IPS-18a (cell line): ENCODE data around the gene SLC9A7.

Experiments used
- H3K27ac ChIP-seq: one replicate; pipeline ENCODE4 v1.5.1; 2013; ENCODE audit warnings: low read length
- H3K27me3 ChIP-seq: one replicate; pipeline ENCODE4 v1.6.1; 2013; ENCODE audit warnings: mild to moderate bottlenecking, low read length; ENCODE audit not compliant: control insufficient read depth, insufficient read depth
- H3K36me3 ChIP-seq: one replicate; pipeline ENCODE4 v1.6.1; 2013; ENCODE audit warnings: low read depth, low read length; ENCODE audit not compliant: control insufficient read depth
- H3K4me1 ChIP-seq: one replicate; pipeline ENCODE4 v1.6.1; 2013; ENCODE audit warnings: low read depth, low read length; ENCODE audit not compliant: control insufficient read depth
- H3K4me3 ChIP-seq: one replicate; pipeline ENCODE4 v1.5.1; 2013; ENCODE audit warnings: low read length
- H3K9ac ChIP-seq: one replicate; pipeline ENCODE4 v1.6.1; 2013; ENCODE audit warnings: mild to moderate bottlenecking, low read length, moderate library complexity
- H3K9me3 ChIP-seq: one replicate; pipeline ENCODE4 v1.6.1; 2013; ENCODE audit warnings: low read depth, low read length; ENCODE audit not compliant: control insufficient read depth

SLC9A7 gene

DNA sequence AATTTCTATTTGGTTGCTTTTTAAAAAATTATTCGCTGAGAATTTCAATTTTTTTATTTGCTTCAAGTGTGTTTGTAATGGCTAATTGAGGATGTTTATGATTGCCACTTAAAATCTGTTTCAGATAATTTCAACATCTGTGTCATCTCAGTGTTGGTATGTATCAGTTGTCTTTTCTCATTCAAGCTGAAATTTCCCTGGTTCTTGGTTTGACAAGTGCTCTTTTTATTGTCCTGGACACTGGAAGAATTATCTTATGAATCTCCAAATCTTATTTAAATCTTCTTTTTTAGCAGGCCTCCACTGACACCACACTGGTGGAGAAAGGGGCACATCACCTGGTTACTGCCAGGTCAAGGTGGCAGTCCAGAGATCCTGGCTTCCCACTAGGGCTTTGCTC is 163.8 kb downstream of the SLC9A7 start:
- Histone ChIP-seq H3K27me3 (no peaks in the 10 kb centered on the region), H3K36me3 (no peaks in the 10 kb centered on the region), H3K27ac (no peak overlapping the region), H3K9ac (no peak overlapping the region), H3K9me3 (peaks cover 13% of the 10 kb centered on the region), H3K4me1 (no peaks in the 10 kb centered on the region), H3K4me3 (no peak overlapping the region)

DNA sequence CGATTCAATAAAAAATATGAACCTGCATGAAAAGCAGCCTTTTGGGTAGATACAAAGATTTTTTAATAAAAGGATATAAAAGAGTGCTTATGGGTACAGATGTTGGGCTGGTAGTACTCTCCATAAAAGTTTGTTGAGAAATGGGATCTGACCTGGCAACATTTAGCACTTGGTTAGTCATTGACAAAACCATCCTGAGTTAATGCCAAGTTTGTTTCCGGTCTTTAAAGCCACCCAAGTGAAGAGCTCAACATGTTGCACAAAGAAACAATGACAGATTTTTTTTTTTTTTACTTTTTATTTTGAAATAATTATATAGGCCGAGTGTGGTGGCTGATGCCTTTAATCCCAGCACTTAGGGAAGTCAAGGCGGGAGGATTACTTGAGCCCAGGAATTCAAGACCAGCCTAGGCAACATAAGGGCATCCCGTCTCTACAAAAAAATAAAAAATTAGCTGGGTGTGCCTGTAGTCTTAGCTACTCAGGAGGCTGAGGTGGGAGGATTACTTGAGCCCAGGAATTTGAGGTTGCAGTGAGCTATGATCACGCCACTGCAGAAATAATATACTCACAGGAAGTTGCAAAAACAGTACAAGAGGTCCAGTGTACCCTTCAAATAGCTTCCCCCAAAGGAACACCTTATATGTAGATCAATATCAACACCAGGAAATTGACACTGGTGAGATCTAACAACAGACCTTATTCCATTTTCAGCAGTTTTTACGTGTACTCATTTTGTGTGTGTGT is 168.8 kb downstream of the SLC9A7 start:
- no peak overlapping the region for H3K9ac ChIP-seq
- no peak overlapping the region for H3K4me3 ChIP-seq
- H3K27ac ChIP-seq = no peak overlapping the region

DNA sequence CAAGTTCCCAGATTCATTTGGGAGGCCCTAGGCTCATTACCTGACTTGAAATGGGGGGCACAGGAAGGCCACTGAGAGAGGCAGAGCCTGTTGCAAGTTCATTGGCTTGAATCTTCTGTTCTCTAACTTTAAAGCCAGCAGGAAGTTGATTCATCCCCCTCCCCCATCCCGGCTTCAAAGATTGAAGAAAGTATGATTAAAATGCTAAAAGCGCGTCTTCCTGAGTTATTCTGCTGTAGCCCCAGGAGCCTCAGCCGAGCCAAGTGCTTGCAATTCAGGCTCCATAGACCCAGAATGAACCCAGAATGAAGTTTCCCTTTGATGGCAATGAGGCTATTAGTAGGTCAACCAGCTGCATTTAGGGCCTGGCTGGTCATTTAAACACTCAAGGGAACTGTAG is 170.7 kb downstream of the SLC9A7 start:
- Histone ChIP-seq H3K4me3 (peak overlapping the region; percentile 18), H3K36me3 (no peaks in the 10 kb centered on the region), H3K9me3 (no peaks in the 10 kb centered on the region), H3K27ac (no peak overlapping the region), H3K27me3 (no peaks in the 10 kb centered on the region), H3K9ac (no peak overlapping the region), H3K4me1 (peaks cover 18% of the 10 kb centered on the region)

More for the DNA sequence above, 168.8 kb downstream of the SLC9A7 start:
- Histone ChIP-seq H3K27me3 (no peaks in the 10 kb centered on the region), H3K9me3 (peaks cover 4% of the 10 kb centered on the region), H3K36me3 (no peaks in the 10 kb centered on the region), H3K4me1 (peaks cover 18% of the 10 kb centered on the region)

DNA sequence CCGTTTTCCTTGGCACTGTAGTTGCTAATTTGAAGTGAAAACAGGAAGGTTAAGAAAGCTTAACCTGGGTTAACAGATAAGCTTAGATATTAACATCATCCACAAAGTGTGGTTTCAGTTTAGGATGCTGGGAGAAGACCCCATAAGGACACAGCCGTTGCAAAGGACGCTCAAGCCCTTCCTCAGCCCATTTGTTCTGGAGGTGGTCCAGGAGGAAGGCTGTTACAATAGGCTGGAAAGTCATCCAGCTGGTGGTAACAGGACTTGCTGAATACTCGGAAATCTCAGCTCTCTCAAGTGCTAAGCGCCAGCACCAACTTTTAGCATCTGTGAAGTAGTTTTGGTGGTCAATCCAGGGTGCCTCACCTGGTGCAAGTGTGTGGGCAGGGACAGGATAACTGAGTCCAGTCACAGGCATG is 171.2 kb downstream of the SLC9A7 start:
- Histone ChIP-seq H3K27ac (no peak overlapping the region), H3K4me1 (peaks cover 18% of the 10 kb centered on the region), H3K27me3 (no peaks in the 10 kb centered on the region), H3K9ac (no peak overlapping the region), H3K4me3 (peak overlapping the region; percentile 18), H3K9me3 (no peaks in the 10 kb centered on the region), H3K36me3 (no peaks in the 10 kb centered on the region)

DNA sequence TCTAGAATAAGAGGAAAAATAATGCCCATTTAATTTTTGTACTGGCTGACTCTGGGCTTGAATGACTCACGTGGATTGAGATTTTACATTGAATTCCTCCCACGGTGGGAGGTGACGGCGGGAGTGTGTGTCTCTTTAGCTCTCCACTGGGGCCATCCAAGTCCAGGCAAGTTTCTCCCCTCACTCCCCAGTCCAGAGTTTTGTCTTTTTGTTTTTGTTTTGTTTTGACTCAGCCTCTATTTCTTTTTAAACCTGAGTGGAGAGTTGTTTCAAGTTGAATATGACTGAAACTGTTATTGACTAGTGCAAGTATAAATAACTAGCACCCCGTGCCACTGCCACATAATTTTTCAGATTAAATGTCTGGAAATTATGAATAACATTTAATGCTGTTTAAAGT is 171.8 kb downstream of the SLC9A7 start:
- no peaks in the 10 kb centered on the region for H3K27me3 ChIP-seq
- no peaks in the 10 kb centered on the region for H3K36me3 ChIP-seq
- no peak overlapping the region for H3K9ac ChIP-seq
- no peak overlapping the region for H3K4me3 ChIP-seq
- H3K4me1 ChIP-seq = peaks cover 18% of the 10 kb centered on the region
- H3K27ac ChIP-seq = no peak overlapping the region
- H3K9me3 ChIP-seq = no peaks in the 10 kb centered on the region

DNA sequence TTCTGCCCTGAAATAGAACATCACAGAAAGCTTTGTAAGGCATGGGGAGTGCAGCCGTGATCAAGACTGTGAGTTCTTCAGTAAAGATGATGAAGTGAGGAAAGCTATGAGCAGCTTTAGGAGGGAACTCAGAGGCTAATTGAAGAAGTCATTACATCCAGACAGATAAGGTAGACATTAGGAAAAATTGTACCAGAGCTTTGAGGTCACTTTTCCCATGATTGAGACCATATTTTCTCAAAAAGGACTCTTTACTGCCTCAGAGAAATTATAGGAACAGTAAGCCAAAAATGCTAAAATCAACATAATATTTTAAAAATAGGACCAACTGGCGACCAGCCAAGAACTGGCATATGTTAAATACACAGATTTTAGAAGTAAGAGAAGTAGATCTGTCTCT is 174.2 kb downstream of the SLC9A7 start:
- H3K27ac ChIP-seq = no peak overlapping the region
- peaks cover 18% of the 10 kb centered on the region for H3K4me1 ChIP-seq
- H3K4me3 ChIP-seq = no peak overlapping the region
- H3K27me3 ChIP-seq = no peaks in the 10 kb centered on the region
- no peaks in the 10 kb centered on the region for H3K9me3 ChIP-seq
- H3K9ac ChIP-seq = no peak overlapping the region
- no peaks in the 10 kb centered on the region for H3K36me3 ChIP-seq

DNA sequence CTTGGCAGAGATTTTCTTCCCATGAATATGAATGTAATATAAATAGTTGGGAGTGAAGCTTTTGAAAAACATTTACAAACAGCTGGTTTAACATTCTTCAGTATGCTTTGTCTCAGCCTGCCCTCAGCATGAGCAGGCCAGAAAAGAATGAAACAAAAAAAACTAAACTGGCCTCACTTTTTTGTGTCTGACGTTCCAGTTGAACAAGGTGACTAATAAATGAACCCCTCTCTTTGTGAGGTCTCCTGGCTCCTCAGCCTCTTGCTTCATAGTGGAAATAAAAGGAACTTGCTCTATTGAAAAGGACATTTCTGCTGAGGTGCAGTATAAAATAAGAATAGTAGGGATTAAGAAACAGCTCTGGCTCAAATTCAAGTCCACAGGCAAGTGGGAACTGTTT is 176.0 kb downstream of the SLC9A7 start:
- H3K36me3 ChIP-seq = no peaks in the 10 kb centered on the region
- H3K9ac ChIP-seq = no peak overlapping the region
- H3K27ac ChIP-seq = no peak overlapping the region
- H3K27me3 ChIP-seq = no peaks in the 10 kb centered on the region
- peaks cover 15% of the 10 kb centered on the region for H3K4me1 ChIP-seq
- no peaks in the 10 kb centered on the region for H3K9me3 ChIP-seq
- H3K4me3 ChIP-seq = no peak overlapping the region

DNA sequence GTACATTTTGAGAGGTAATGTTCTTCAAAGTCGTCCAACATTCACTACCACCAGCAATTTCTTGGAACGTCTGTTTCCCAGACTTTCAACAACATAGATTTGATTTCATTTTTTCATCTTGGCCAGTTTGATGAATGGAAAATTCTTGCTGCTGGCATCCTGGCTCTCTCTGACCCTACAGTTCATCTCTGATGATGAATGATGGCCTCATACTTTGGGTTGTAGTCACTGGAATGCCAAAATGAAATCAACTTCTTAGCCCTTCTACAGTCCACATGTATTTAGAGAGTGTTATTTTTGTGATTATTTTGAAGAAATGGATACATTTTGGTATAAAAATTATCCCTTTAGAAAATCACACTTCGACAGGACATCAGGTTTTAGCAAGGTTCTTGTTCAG is 176.6 kb downstream of the SLC9A7 start:
- H3K4me1 ChIP-seq = peaks cover 9% of the 10 kb centered on the region
- no peak overlapping the region for H3K27ac ChIP-seq
- no peak overlapping the region for H3K4me3 ChIP-seq
- H3K9ac ChIP-seq = no peak overlapping the region
- peaks cover 6% of the 10 kb centered on the region for H3K9me3 ChIP-seq
- no peaks in the 10 kb centered on the region for H3K27me3 ChIP-seq
- peaks cover 2% of the 10 kb centered on the region for H3K36me3 ChIP-seq

DNA sequence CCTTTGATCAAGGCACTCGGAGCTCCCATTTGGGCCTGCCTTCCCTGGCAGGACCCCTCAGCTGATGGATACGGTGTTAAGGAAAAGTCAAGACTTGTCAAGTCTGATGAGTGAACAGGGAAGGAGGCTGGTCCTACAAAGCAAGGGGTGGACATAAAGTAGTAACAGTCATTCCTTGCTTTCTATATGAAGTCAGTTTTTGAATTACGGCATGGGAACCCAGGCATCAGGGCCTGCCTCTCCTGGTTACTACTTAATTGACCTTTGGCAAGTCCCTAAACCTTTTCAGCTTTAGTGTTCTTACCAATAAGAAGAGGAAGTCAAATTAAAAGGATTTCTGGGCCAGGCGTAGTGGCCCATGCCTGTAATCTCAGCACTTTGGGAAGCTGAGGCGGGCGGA is 178.3 kb downstream of the SLC9A7 start:
- H3K36me3 ChIP-seq = peaks cover 3% of the 10 kb centered on the region
- no peaks in the 10 kb centered on the region for H3K4me1 ChIP-seq
- peaks cover 9% of the 10 kb centered on the region for H3K9me3 ChIP-seq
- H3K9ac ChIP-seq = no peak overlapping the region
- H3K27me3 ChIP-seq = no peaks in the 10 kb centered on the region
- no peak overlapping the region for H3K27ac ChIP-seq
- H3K4me3 ChIP-seq = no peak overlapping the region

DNA sequence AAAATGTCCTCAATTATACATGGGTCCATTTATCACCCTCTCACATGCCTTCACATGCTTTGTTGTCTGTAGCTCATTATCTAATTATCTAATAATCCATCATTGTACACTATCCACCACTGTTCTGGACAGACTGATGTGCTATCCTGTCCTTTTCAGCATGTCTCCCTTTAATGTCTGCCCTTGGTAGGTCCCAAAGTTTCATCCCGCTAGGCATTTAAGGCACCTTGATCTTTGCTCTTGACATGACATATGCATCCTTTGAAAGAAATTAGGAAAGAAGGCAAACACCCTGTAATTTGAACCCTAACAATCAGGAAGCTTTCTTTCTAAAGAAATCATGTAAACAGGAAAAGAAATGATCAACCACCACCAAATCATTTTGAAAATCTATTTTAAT is 179.7 kb downstream of the SLC9A7 start:
- Histone ChIP-seq H3K4me1 (no peaks in the 10 kb centered on the region), H3K27ac (no peak overlapping the region), H3K36me3 (peaks cover 3% of the 10 kb centered on the region), H3K9ac (no peak overlapping the region), H3K9me3 (peaks cover 9% of the 10 kb centered on the region), H3K27me3 (peaks cover 3% of the 10 kb centered on the region), H3K4me3 (no peak overlapping the region)

DNA sequence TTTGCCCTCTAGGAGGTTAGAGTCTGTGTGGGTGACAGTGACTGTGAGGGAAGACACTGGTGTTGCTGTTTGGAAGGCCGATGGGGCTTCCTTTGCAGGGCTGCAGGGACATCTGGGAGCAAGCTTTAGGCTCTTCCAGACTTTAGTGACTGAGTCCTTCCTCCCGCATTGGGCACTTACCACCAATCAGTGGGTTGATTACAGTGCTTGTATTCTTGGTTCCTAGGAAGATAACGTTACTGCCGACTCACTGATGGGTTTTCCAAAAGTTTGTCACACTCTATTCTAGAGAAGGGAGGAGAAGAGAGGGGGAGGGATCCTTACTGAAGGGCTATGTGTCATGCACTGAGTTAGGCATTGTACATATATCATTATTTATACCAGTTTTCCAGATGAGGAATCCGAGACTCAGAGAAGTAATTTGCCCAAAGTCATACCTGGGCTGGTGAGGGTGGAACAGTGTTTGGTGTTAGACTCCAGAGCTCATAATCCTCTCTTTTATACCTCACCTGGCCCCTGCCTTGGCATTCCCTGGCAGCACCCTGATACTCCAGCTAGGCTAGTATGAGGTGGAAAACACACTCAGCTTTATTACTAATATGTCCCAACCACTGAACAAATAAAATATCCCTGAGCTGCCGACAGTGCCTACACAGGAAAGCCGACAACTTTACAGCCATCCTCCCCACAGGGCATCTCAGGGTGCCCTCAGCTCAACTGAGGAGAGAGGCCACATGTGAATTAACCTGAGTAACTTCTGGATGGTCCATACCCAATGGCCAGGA is 181.5 kb downstream of the SLC9A7 start:
- Histone ChIP-seq H3K27me3 (peaks cover 3% of the 10 kb centered on the region), H3K4me3 (peak overlapping the region; percentile 14), H3K9ac (no peak overlapping the region), H3K36me3 (peaks cover 3% of the 10 kb centered on the region), H3K9me3 (peaks cover 9% of the 10 kb centered on the region), H3K27ac (no peak overlapping the region), H3K4me1 (no peaks in the 10 kb centered on the region)

DNA sequence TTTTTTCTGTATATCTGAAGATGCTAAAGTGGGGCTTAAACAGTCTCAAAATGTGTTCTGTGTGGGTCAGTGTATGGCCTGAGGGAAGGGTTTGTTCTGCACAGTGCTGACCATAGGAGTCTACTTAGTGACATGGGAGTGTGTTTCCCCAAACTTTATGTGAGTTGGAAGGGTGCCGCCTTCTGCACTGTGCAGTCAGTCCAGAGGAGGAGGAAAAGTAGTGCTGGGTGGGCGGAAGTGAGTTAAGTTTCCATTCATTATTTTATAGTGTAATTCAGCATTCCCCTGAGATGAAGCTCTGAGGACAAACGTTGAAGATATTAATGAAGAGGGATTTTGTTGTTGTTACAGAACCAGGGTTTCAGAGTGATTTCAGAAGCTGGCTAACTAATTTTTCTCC is 182.5 kb downstream of the SLC9A7 start:
- peaks cover 9% of the 10 kb centered on the region for H3K9me3 ChIP-seq
- H3K27ac ChIP-seq = no peak overlapping the region
- peaks cover 3% of the 10 kb centered on the region for H3K36me3 ChIP-seq
- H3K27me3 ChIP-seq = peaks cover 3% of the 10 kb centered on the region
- peak overlapping the region; percentile 71 for H3K4me3 ChIP-seq
- no peak overlapping the region for H3K9ac ChIP-seq
- no peaks in the 10 kb centered on the region for H3K4me1 ChIP-seq
